SK-N-SH (cell line): ENCODE results near the gene CLMN.

ENCODE experiments used
- JUND ChIP-seq: IDR thresholded peaks from 2 replicates; pipeline ENCODE4 v1.4.0; 2012
- TCF12 ChIP-seq: IDR thresholded peaks from 2 replicates; pipeline ENCODE4 v1.4.0; 2012
- TEAD4 ChIP-seq: IDR thresholded peaks from 2 replicates; pipeline ENCODE4 v1.4.0; 2012; ENCODE audit warnings: mild to moderate bottlenecking, borderline replicate concordance; ENCODE audit not compliant: insufficient read depth
- TF ChIP-seq, protein P1 (sequence below): fragments of 200-600 bp; sonication (generic); IDR thresholded peaks from 2 replicates; pipeline ENCODE4 v1.6.1; 2017; ENCODE audit warnings: antibody characterized with exemption, mild to moderate bottlenecking, moderate library complexity
- TF ChIP-seq, protein P2 (sequence below): IDR thresholded peaks from 2 replicates; pipeline ENCODE4; 2012

DNA sequence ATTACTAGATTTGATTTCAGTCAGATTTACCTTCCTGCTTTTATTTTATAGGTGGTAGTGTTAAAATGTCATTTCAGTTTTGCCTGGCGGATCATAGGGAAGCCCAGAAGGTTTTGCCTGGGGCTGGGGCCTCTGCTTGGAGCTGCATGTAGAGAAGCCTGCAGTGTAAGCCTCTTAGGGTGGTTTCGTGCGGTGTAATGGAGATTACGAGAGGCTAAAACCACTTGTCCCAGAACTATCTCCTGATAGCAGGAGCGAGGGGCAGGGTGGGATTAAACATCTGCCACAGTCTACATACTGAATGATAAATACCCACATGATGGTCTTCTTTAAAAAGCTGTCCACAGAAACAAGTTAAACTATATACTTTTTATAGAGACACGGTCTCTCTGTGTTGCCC, 127.4 kb downstream of the CLMN start:
- TF ChIP-seq, protein P1, sequence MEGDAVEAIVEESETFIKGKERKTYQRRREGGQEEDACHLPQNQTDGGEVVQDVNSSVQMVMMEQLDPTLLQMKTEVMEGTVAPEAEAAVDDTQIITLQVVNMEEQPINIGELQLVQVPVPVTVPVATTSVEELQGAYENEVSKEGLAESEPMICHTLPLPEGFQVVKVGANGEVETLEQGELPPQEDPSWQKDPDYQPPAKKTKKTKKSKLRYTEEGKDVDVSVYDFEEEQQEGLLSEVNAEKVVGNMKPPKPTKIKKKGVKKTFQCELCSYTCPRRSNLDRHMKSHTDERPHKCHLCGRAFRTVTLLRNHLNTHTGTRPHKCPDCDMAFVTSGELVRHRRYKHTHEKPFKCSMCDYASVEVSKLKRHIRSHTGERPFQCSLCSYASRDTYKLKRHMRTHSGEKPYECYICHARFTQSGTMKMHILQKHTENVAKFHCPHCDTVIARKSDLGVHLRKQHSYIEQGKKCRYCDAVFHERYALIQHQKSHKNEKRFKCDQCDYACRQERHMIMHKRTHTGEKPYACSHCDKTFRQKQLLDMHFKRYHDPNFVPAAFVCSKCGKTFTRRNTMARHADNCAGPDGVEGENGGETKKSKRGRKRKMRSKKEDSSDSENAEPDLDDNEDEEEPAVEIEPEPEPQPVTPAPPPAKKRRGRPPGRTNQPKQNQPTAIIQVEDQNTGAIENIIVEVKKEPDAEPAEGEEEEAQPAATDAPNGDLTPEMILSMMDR, result no peak
- TF ChIP-seq, protein P2, sequence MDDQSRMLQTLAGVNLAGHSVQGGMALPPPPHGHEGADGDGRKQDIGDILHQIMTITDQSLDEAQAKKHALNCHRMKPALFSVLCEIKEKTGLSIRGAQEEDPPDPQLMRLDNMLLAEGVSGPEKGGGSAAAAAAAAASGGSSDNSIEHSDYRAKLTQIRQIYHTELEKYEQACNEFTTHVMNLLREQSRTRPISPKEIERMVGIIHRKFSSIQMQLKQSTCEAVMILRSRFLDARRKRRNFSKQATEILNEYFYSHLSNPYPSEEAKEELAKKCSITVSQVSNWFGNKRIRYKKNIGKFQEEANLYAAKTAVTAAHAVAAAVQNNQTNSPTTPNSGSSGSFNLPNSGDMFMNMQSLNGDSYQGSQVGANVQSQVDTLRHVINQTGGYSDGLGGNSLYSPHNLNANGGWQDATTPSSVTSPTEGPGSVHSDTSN, result no peak
- TF ChIP-seq TEAD4 (no peak), TCF12 (no peak), JUND (no peak)
